Measurements from ENCODE around the gene SMTN. TPM values are rescaled to one million over a fixed set of nuclear protein-coding genes. Genes with fewer than 3 reads are reported as not detected.
"Not testable (repeated sequence)": the region's sequence is repeated elsewhere in the genome, so short reads cannot be mapped to it uniquely, and the experiment has no call there.

SMTN gene
- polyA plus RNA-seq, 1 of the 3 experiments (the other 2 are of a cell fraction), result 30.4 TPM

- Histone ChIP-seq H3K79me2 (ENCODE audit: insufficient read depth) (peaks cover 13% of the 10 kb centered on the region; the same call in 1 of the 2 replicates), H3K4me3 (ENCODE audit: low read depth in 2 of 2, low read length in 1 of 2) (peak overlapping the region; percentile 50 to 94), H3K27me3 (ENCODE audit: insufficient read depth) (no peaks in the 10 kb centered on the region), H3K9me3 (no peaks in the 10 kb centered on the region), H4K20me1 (ENCODE audit: insufficient read depth) (no peaks in the 10 kb centered on the region), H3K9me2 (no peaks in the 10 kb centered on the region), H3K9ac (peak overlapping the region; percentile 63), H3K4me1 (ENCODE audit: control insufficient read depth in 1 of 2, insufficient read depth in 2 of 2, low read depth in 1 of 2, low read length in 1 of 2) (peaks cover 0 to 13% of the 10 kb centered on the region in 2 experiments; a peak in 1 of 4 replicates), H3K4me2 (peak overlapping the region; percentile 86), H2AFZ (ENCODE audit: low read depth) (peak overlapping the region; percentile 97; the same call in 1 of the 2 replicates), H3K27ac (ENCODE audit: low read depth in 2 of 2, low read length in 1 of 2) (peak overlapping the region; percentile 39 to 65; a peak in 2 of 4 replicates), H3K36me3 (replicated peaks in 1 of 2; ENCODE audit: control insufficient read depth in 1 of 2, insufficient read depth in 2 of 2, low read length in 1 of 2) (peaks cover 0 to 10% of the 10 kb centered on the region in 2 experiments), H3F3A (replicated peaks; ENCODE audit: insufficient read depth) (peaks cover 9% of the 10 kb centered on the region)
- WGBS (ENCODE audit: low lambda C conversion rate), result 3% methylated on average over 5 of the region's 5 CpGs
- ChIA-PET CTCF (interaction anchor here (0.7 to 7.4 kb wide), 32 partner anchors 9 to 237 kb away, joined by 3 to 85 read pairs (median 6); partner anchors contain the start of genes INPP5J, LIMK2, MORC2 and PLA2G3), POLR2A (interaction anchor here (1.0 to 1.4 kb wide), 6 partner anchors 10 to 35 kb away, joined by 3 to 6 read pairs (median 3); partner anchors contain the start of genes INPP5J and SMTN)
- DNase-seq, result no peak
- TF ChIP-seq TAF1 (IDR thresholded peaks at IDR 0.05; ENCODE audit: borderline replicate concordance, low read depth, low read length) (no peak), REST (IDR thresholded peaks at IDR 0.05; ENCODE audit: low read depth, low read length) (no peak), MAX (IDR thresholded peaks at IDR 0.05; ENCODE audit: low read depth) (no peak)
These were observed 26.7 kb downstream of the SMTN start for GRCh38 chr22:31107894-31108218.

GRCh38 chr22:31112547-31113091, 31.5 kb downstream of the SMTN start:
- H3K36me3 ChIP-seq (replicated peaks in 1 of 2; ENCODE audit: control insufficient read depth in 1 of 2, insufficient read depth in 2 of 2, low read length in 1 of 2); H3F3A ChIP-seq (replicated peaks; ENCODE audit: insufficient read depth); H3K4me1 ChIP-seq (ENCODE audit: control insufficient read depth in 1 of 2, insufficient read depth in 2 of 2, low read depth in 1 of 2, low read length in 1 of 2); DNase-seq; H3K79me2 ChIP-seq (ENCODE audit: insufficient read depth); H3K4me3 ChIP-seq (ENCODE audit: low read depth in 2 of 2, low read length in 1 of 2); POLR2A ChIA-PET; H3K27me3 ChIP-seq (ENCODE audit: insufficient read depth); H3K9me2 ChIP-seq; H3K4me2 ChIP-seq; H4K20me1 ChIP-seq (ENCODE audit: insufficient read depth); H3K9me3 ChIP-seq; H2AFZ ChIP-seq (ENCODE audit: low read depth); H3K27ac ChIP-seq (ENCODE audit: low read depth in 2 of 2, low read length in 1 of 2); H3K9ac ChIP-seq: not testable (repeated sequence)
- 76% methylated on average over 7 of the region's 7 CpGs for WGBS (ENCODE audit: low lambda C conversion rate)
- CTCF ChIA-PET, result interaction anchor here (1.4 to 7.4 kb wide), 2 partner anchors 26 to 32 kb away, joined by 3 to 85 read pairs; no protein-coding TSS in a partner anchor

Measured in SK-N-SH (cell line).